ENCODE measurements around the gene RTF1.

Gene RTF1

GRCh38 chr15:41503669-41504010 lies 86.7 kb downstream of the RTF1 start:
- H3K79me2 ChIP-seq (ENCODE audit: insufficient read depth, low read depth), result no peaks in the 10 kb centered on the region
- no peaks in the 10 kb centered on the region for H3K4me1 ChIP-seq (ENCODE audit: low read depth, poor library complexity, severe bottlenecking)
- no peak overlapping the region for H3K4me2 ChIP-seq
- H2AFZ ChIP-seq (ENCODE audit: low read depth), result no peak overlapping the region
- no peak overlapping the region for H3K27ac ChIP-seq
- no peak overlapping the region for H3K9ac ChIP-seq
- H3K4me3 ChIP-seq (IDR thresholded peaks at IDR 0.05; ENCODE audit: insufficient read depth, low read depth, low read length), result no peak overlapping the region
- no peaks in the 10 kb centered on the region for H4K20me1 ChIP-seq (ENCODE audit: insufficient read depth)
- no peak for TF ChIP-seq CTCF (conservative IDR thresholded peaks at IDR 0.05; ENCODE audit: low read depth, low read length)
- no peaks in the 10 kb centered on the region for H3K27me3 ChIP-seq (ENCODE audit: insufficient read depth, low read depth)
- no peaks in the 10 kb centered on the region for H3K36me3 ChIP-seq (ENCODE audit: insufficient read depth)

GRCh38 chr15:41504751-41505492 lies 88.0 kb downstream of the RTF1 start:
- no peak for TF ChIP-seq CTCF (conservative IDR thresholded peaks at IDR 0.05; ENCODE audit: low read depth, low read length)
- no peak overlapping the region for H3K9ac ChIP-seq
- no peak overlapping the region for H3K4me2 ChIP-seq
- H3K4me3 ChIP-seq (IDR thresholded peaks at IDR 0.05; ENCODE audit: insufficient read depth, low read depth, low read length), result no peak overlapping the region
- no peak overlapping the region for H2AFZ ChIP-seq (ENCODE audit: low read depth)
- no peaks in the 10 kb centered on the region for H3K4me1 ChIP-seq (ENCODE audit: low read depth, poor library complexity, severe bottlenecking)
- H3K27me3 ChIP-seq (ENCODE audit: insufficient read depth, low read depth), result no peaks in the 10 kb centered on the region
- H3K36me3 ChIP-seq (ENCODE audit: insufficient read depth), result no peaks in the 10 kb centered on the region
- H4K20me1 ChIP-seq (ENCODE audit: insufficient read depth), result no peaks in the 10 kb centered on the region
- H3K27ac ChIP-seq, result no peak overlapping the region
- no peaks in the 10 kb centered on the region for H3K79me2 ChIP-seq (ENCODE audit: insufficient read depth, low read depth)

GRCh38 chr15:41505776-41506175 lies 88.9 kb downstream of the RTF1 start:
- no peak overlapping the region for H3K9ac ChIP-seq
- H3K79me2 ChIP-seq (ENCODE audit: insufficient read depth, low read depth), result no peaks in the 10 kb centered on the region
- no peaks in the 10 kb centered on the region for H3K27me3 ChIP-seq (ENCODE audit: insufficient read depth, low read depth)
- no peak for TF ChIP-seq CTCF (conservative IDR thresholded peaks at IDR 0.05; ENCODE audit: low read depth, low read length)
- H3K36me3 ChIP-seq (ENCODE audit: insufficient read depth), result no peaks in the 10 kb centered on the region
- no peaks in the 10 kb centered on the region for H3K4me1 ChIP-seq (ENCODE audit: low read depth, poor library complexity, severe bottlenecking)
- no peak overlapping the region for H3K4me2 ChIP-seq
- H3K4me3 ChIP-seq (IDR thresholded peaks at IDR 0.05; ENCODE audit: insufficient read depth, low read depth, low read length), result no peak overlapping the region
- no peak overlapping the region for H3K27ac ChIP-seq
- no peak overlapping the region for H2AFZ ChIP-seq (ENCODE audit: low read depth)
- H4K20me1 ChIP-seq (ENCODE audit: insufficient read depth), result no peaks in the 10 kb centered on the region

GRCh38 chr15:41506796-41507341 lies 90.0 kb downstream of the RTF1 start:
- Histone ChIP-seq H4K20me1 (ENCODE audit: insufficient read depth) (no peaks in the 10 kb centered on the region), H3K27ac (no peak overlapping the region), H2AFZ (ENCODE audit: low read depth) (no peak overlapping the region), H3K9ac (no peak overlapping the region), H3K4me2 (no peak overlapping the region), H3K27me3 (ENCODE audit: insufficient read depth, low read depth) (no peaks in the 10 kb centered on the region), H3K4me3 (IDR thresholded peaks at IDR 0.05; ENCODE audit: insufficient read depth, low read depth, low read length) (no peak overlapping the region), H3K36me3 (ENCODE audit: insufficient read depth) (no peaks in the 10 kb centered on the region), H3K79me2 (ENCODE audit: insufficient read depth, low read depth) (no peaks in the 10 kb centered on the region), H3K4me1 (ENCODE audit: low read depth, poor library complexity, severe bottlenecking) (no peaks in the 10 kb centered on the region)
- TF ChIP-seq CTCF (conservative IDR thresholded peaks at IDR 0.05; ENCODE audit: low read depth, low read length), result no peak

Data from KMS-11 (cell line).